Tibial artery (tissue), 4 donors: ENCODE measurements around the gene ERVW-1.
"Not testable (repeated sequence)": the region's sequence is repeated elsewhere in the genome, so short reads cannot be mapped to it uniquely, and the experiment has no call there.

Experiments
- DNase-seq, 2 donors: peaks; one replicate each; pipeline ENCODE4 v3.0.0-alpha.2; 2019
- H3K27ac ChIP-seq, 2 donors: fragments of 200-600 bp; sonication (generic) in 1 of 2; 1 replicate in 1 of 2; 2 replicates in 1 of 2; pipeline ENCODE4 v1.5.1; 2018 to 2019; ENCODE audit warnings: mild to moderate bottlenecking in 1 of 2
- H3K27me3 ChIP-seq, 2 donors: fragments of 200-600 bp; sonication (generic) in 1 of 2; one replicate each; pipeline versions ENCODE4 v1.5.1 to v1.6.0; 2016 to 2019
- H3K36me3 ChIP-seq, 3 donors: fragments of 200-600 bp; sonication (generic) in 2 of 3; one replicate each; pipeline ENCODE4 v1.5.1; 2016 to 2019; ENCODE audit warnings: mild to moderate bottlenecking in 2 of 3
- H3K4me1 ChIP-seq, 4 donors: fragments of 200-600 bp; sonication (generic) in 2 of 4; 1 replicate in 3 of 4; 2 replicates in 1 of 4; pipeline ENCODE4 v1.5.1; 2016 to 2019
- H3K4me3 ChIP-seq, 2 donors: fragments of 200-600 bp; sonication (generic) in 1 of 2; 1 replicate in 1 of 2; 2 replicates in 1 of 2; pipeline ENCODE4 v1.5.1; 2018 to 2019; ENCODE audit warnings: mild to moderate bottlenecking in 2 of 2
- H3K9me3 ChIP-seq, 3 donors: fragments of 200-600 bp; sonication (generic) in 1 of 3; one replicate each; pipeline ENCODE4 v1.5.1; 2016 to 2019
- CTCF ChIP-seq, 2 experiments: fragments of 200-600 bp in 1 of 2; fragments of 450-650 bp in 1 of 2; IDR thresholded peaks; one replicate each; pipeline ENCODE4 v1.5.1; 2017 to 2019; ENCODE audit warnings: antibody characterized with exemption in 2 of 2, mild to moderate bottlenecking in 1 of 2, moderate library complexity in 1 of 2
- intact Hi-C: fragments of 100-400 bp; cut with DNase I; formaldehyde crosslinking; loops from one replicate; pipeline ENCODE4 v1.15.0; 2023; ENCODE audit warnings: low total_unique reads

Gene ERVW-1

DNA sequence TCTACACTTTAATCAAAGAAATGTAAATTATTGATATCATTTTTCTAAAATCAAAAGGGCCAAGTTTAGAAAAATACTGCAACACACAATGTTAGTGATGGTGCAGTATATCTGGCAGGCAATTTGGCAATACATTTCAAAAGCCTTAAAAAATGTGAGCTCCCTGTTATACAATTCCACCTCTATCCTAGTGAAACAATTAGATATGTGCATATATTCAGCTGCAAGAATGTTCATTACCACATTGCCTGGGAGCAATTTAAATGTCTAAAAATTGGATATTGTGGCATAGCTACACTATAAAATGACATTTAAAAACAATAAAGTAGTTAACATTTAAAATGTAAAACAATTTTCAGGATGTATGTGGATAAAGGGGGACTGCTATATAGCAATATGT, 10.1 kb upstream of the ERVW-1 start:
- H3K4me3 ChIP-seq: no peak overlapping the region
- H3K36me3 ChIP-seq: peaks cover 53 to 89% (median 69%) of the 10 kb centered on the region in 3 donors
- no peaks in the 10 kb centered on the region for H3K9me3 ChIP-seq
- no peak for TF ChIP-seq CTCF (IDR thresholded peaks at IDR 0.05)
- DNase-seq: no peak
- H3K27ac ChIP-seq: no peak overlapping the region
- intact Hi-C loops: no loop called here
- H3K4me1 ChIP-seq: no peaks in the 10 kb centered on the region
- H3K27me3 ChIP-seq: no peaks in the 10 kb centered on the region

GRCh38 chr7:92485974-92486373, 8.2 kb upstream of the ERVW-1 start:
- no peaks in the 10 kb centered on the region for H3K9me3 ChIP-seq
- no peaks in the 10 kb centered on the region for H3K4me1 ChIP-seq
- no peaks in the 10 kb centered on the region for H3K27me3 ChIP-seq
- intact Hi-C loops: no loop called here
- no peak for TF ChIP-seq CTCF (IDR thresholded peaks at IDR 0.05)
- DNase-seq: no peak
- no peak overlapping the region for H3K27ac ChIP-seq
- no peak overlapping the region for H3K4me3 ChIP-seq
- peaks cover 41 to 73% (median 51%) of the 10 kb centered on the region in 3 donors for H3K36me3 ChIP-seq

- TF ChIP-seq CTCF (IDR thresholded peaks at IDR 0.05): no peak
- no peak overlapping the region for H3K4me3 ChIP-seq
- H3K27me3 ChIP-seq: no peaks in the 10 kb centered on the region
- intact Hi-C loops: no loop called here
- H3K36me3 ChIP-seq: peaks cover 37 to 67% (median 46%) of the 10 kb centered on the region in 3 donors
- no peaks in the 10 kb centered on the region for H3K9me3 ChIP-seq
- DNase-seq: no peak
- H3K27ac ChIP-seq: no peak overlapping the region
- H3K4me1 ChIP-seq: no peaks in the 10 kb centered on the region
These were observed 7.6 kb upstream of the ERVW-1 start for GRCh38 chr7:92485267-92485892.

- DNase-seq, H3K27ac ChIP-seq, H3K4me3 ChIP-seq, intact Hi-C loops, H3K27me3 ChIP-seq, H3K9me3 ChIP-seq, H3K4me1 ChIP-seq: not testable (repeated sequence)
- H3K36me3 ChIP-seq: peaks cover 33 to 55% (median 34%) of the 10 kb centered on the region in 3 donors
These were observed 6.5 kb upstream of the ERVW-1 start for GRCh38 chr7:92484226-92484625.

- DNase-seq, intact Hi-C loops, H3K4me1 ChIP-seq, H3K9me3 ChIP-seq, H3K27ac ChIP-seq, H3K27me3 ChIP-seq, H3K4me3 ChIP-seq: not testable (repeated sequence)
- H3K36me3 ChIP-seq: peaks cover 27 to 49% (median 28%) of the 10 kb centered on the region in 3 donors
These were observed 5.9 kb upstream of the ERVW-1 start for GRCh38 chr7:92483624-92484023.

- H3K27ac ChIP-seq, H3K4me3 ChIP-seq, H3K4me1 ChIP-seq, intact Hi-C loops, H3K27me3 ChIP-seq, H3K9me3 ChIP-seq, DNase-seq: not testable (repeated sequence)
- peaks cover 5 to 26% (median 5%) of the 10 kb centered on the region in 3 donors for H3K36me3 ChIP-seq
These were observed 1.4 kb upstream of the ERVW-1 start for GRCh38 chr7:92479146-92479545.

DNA sequence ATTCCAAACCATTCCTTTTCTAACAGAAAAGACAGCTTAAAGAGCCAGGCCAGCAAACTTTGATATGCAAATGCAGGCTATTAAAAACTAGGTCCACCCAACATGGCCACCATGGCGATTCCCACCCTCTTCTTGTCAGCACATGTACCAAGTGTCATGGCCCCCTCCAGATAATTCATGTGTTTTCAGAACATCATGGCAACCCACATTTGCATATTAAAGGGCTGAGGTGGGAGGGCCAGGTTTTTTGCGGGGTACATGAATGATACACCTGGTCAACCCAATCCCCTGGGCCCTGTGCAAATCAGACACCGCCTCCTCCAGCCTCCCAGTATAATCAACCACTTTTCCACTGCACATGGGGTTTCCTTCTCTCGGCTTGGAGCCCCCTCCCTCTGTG, 965 bp upstream of the ERVW-1 start:
- no peak for TF ChIP-seq CTCF (IDR thresholded peaks at IDR 0.05)
- Histone ChIP-seq H3K4me1 (no peaks in the 10 kb centered on the region), H3K27me3 (no peaks in the 10 kb centered on the region), H3K36me3 (peaks cover 5 to 26% (median 5%) of the 10 kb centered on the region in 3 donors), H3K4me3 (no peak overlapping the region), H3K9me3 (no peaks in the 10 kb centered on the region), H3K27ac (no peak overlapping the region)
- intact Hi-C loops: no loop called here
- DNase-seq: no peak
